C4-2B (cell line): ENCODE data around the gene PACSIN2.
A peak's percentile ranks its signal among the peaks of the same experiment; 100 is the strongest.

Source experiments
- H3K27ac ChIP-seq: fragments of 450-650 bp; 2 replicates; pipeline ENCODE4 v1.5.1; 2017
- ZFX ChIP-seq: fragments of 450-650 bp; IDR thresholded peaks from 2 replicates; pipeline ENCODE4 v1.6.1; 2017
- TF ChIP-seq, protein P1 (sequence below): fragments of 450-650 bp; conservative IDR thresholded peaks from 2 replicates; pipeline ENCODE4 v1.5.1; 2017; ENCODE audit warnings: mild to moderate bottlenecking

Gene PACSIN2

DNA sequence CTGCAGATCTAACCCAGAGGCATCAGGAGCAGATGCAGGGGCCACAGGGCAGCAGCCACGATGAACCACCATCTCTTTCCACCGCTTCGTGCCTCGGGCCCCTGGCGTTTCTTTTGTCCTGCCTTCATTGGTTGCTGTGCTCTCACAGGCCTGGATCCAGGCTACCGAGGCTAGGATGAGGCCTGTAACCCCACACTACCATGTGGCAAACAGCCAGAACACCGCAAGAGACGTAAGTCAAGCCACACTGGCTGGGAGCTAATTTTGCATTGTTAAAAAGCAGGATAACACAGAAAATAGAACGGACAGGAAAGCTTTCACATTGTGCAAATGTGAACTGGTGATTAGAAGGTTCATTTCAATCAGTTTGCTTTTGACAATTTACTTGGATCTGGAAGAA is 142.1 kb downstream of the PACSIN2 start:
- H3K27ac ChIP-seq: no peak overlapping the region
- TF ChIP-seq ZFX: no peak
- TF ChIP-seq, protein P1, sequence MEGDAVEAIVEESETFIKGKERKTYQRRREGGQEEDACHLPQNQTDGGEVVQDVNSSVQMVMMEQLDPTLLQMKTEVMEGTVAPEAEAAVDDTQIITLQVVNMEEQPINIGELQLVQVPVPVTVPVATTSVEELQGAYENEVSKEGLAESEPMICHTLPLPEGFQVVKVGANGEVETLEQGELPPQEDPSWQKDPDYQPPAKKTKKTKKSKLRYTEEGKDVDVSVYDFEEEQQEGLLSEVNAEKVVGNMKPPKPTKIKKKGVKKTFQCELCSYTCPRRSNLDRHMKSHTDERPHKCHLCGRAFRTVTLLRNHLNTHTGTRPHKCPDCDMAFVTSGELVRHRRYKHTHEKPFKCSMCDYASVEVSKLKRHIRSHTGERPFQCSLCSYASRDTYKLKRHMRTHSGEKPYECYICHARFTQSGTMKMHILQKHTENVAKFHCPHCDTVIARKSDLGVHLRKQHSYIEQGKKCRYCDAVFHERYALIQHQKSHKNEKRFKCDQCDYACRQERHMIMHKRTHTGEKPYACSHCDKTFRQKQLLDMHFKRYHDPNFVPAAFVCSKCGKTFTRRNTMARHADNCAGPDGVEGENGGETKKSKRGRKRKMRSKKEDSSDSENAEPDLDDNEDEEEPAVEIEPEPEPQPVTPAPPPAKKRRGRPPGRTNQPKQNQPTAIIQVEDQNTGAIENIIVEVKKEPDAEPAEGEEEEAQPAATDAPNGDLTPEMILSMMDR: no peak

DNA sequence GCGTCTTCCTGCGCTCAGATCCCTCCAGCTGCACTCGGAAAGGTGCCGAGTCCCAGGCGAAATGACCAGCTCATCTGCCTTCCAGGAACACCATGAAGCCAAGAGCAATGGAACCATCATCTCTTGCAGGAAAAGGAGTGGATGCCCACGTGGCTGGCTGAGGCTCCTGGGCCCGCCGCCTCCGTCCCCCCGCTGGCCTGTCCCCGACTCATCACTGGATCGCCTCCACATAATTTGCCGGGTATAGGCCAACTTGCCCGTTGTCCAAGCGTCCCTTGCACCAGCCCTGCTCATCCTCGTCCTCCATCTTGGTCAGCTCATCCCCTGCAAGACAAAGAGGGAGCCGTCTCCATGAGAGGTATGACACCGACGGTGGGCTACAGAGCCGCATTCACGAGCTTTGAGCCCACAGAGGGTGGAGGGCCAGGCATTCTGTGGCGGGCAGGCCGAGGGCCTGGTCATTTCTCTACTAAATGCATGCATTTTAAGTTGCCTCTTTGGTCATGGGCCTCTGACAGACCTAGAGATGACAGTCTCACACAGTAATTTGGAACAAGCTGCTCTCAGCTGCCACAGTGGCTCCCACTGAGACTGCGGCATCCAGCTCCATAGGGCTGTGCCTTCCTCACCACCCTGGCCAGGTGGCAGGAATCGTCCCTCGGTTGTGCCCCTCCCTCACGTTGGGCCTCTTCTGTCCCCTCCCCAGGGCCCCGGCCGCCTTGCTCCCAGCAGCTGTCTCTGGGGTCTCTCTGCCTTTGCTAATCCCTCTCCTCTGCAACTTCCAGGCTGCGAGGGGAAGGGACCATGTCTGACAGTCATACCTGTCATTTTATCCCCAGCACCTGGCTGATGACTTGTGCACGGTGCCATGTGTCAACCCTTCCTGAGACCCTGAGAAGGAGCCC is 143.6 kb downstream of the PACSIN2 start:
- TF ChIP-seq, protein P1: no peak
- TF ChIP-seq ZFX: no peak
- no peak overlapping the region for H3K27ac ChIP-seq

DNA sequence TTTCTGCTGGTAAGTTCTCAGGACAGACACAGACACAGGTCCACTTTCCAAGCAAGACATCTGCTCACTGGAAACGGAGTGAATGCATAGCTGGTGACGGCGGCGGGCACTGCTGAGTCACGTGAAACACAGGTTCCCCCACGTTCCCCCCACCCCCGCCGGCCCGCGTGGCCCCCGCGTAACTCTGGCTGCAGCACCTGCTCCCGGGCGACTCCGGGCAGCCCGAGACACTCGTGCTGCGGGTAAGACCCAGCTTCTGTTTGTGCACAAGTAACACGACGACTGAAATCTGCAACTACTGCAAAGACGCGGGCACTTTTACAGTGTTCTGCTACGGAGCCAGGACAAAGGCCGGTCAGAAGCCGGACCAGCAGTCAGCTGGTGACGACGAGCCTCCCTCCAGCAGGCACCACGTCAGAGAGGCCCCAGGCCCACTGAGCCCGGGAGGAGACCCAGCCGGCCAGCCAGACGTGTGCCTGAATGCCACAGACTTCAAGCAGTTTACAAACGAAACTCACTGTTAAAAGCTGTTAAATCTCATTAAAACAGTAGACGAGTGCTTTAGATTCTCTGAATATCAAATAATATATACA is 145.0 kb downstream of the PACSIN2 start:
- H3K27ac ChIP-seq: no peak overlapping the region; the same call in 1 of the 2 replicates
- TF ChIP-seq, protein P1: no peak
- no peak for TF ChIP-seq ZFX

DNA sequence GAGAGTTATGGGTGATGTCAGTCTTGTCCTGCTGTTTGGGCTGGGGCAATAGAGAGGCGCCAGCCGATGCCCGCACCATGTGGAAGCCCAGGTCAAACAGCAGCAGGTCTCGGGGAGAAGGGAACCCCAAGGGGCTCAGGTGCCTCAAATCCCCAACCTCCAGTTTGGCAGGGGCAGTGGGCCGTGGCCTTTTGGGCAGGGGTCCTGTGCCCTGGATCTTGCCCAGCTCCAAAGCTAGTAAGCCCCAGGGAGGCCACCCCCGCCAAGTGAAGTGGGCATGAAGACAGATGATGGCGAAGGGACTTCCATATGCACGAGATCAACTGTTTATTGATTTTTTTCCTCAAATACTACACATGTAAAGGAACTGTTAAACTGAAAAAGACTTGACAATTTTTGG is 145.5 kb downstream of the PACSIN2 start:
- TF ChIP-seq ZFX: no peak
- TF ChIP-seq, protein P1: no peak

DNA sequence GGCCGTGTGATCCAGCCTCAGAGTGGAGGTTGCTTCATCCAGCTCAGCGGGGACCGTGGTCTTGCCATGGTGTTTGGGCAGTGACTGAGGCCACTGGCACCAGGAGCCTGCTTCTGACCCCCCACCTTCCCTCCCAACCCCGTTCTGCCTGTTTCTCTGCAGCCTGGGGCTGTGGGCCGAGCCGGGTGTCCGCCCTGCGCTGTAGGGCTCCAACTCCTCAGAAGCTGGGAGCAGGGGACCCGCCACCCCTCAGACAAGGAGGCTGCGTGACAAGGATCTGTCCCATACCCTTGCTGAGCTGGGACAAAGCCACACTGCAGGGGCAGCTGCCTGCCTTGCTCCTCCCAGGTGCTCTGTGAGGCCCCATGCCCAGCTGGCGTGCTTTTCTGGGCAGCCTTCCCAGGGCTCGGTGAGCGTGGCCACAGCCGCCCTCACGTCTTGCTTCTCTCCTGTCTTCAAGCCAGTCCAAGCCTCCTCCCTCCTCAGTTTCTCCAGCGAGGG is 146.1 kb downstream of the PACSIN2 start:
- H3K27ac ChIP-seq: peak overlapping the region; percentile 78
- TF ChIP-seq, protein P1: no peak

More for the DNA sequence above, 145.5 kb downstream of the PACSIN2 start:
- H3K27ac ChIP-seq: peak overlapping the region; percentile 78

DNA sequence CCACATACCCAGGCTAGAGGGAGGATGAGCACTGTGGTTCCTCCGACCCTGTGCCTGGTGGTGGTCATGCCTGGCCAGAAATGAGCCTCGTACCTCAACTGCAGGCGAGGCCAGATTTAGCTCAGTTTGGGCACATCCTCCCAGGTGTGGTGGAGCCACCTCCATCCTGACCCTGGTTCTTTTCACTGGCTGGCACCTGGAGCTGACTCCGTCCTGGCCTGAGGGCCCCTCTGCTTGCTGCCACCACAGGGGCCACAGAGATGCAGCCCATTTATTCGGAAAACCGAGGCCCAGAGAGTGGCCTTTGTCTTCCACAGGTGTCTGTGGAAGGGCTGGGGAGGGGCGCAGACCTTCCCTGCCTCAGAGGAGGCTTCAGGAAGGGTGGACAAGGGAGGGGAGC is 148.8 kb downstream of the PACSIN2 start:
- TF ChIP-seq, protein P1: no peak
- TF ChIP-seq ZFX: no peak
- no peak overlapping the region for H3K27ac ChIP-seq

DNA sequence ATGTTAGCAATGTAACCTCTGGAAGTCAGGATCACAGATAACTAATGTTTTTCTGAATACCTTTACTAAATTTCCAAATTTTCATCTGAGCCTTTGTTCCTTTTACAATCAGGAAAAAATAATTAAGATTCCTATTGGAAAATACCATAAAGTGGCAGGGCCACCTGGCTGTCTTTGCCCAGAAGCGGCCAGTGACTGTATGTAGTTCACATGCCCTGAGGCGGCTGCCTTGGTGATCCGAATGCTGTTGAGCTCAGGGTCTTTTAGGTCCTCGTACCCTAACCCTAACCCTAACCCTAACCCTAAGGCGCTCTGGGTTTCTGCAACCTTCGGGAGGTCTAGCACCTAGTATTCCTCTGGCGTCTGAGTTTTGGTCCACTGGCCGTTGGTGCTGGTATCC is 149.4 kb downstream of the PACSIN2 start:
- no peak for TF ChIP-seq ZFX
- TF ChIP-seq, protein P1: no peak

More for the DNA sequence above, 149.4 kb downstream of the PACSIN2 start:
- no peak overlapping the region for H3K27ac ChIP-seq
